NCI-H2107 treated with DMSO at 0.1 percent for 48 hours (cell line): ENCODE results near the gene IRF6.
A peak's percentile ranks its signal among the peaks of the same experiment; 100 is the strongest.
"Not testable (repeated sequence)": the region's sequence is repeated elsewhere in the genome, so short reads cannot be mapped to it uniquely, and the experiment has no call there.

Experiments
- DNase-seq: peaks from one replicate; lab custom pipeline; 2025; ENCODE audit not compliant: unreplicated experiment; lab: John Stamatoyannopoulos, UW

Gene IRF6

DNA sequence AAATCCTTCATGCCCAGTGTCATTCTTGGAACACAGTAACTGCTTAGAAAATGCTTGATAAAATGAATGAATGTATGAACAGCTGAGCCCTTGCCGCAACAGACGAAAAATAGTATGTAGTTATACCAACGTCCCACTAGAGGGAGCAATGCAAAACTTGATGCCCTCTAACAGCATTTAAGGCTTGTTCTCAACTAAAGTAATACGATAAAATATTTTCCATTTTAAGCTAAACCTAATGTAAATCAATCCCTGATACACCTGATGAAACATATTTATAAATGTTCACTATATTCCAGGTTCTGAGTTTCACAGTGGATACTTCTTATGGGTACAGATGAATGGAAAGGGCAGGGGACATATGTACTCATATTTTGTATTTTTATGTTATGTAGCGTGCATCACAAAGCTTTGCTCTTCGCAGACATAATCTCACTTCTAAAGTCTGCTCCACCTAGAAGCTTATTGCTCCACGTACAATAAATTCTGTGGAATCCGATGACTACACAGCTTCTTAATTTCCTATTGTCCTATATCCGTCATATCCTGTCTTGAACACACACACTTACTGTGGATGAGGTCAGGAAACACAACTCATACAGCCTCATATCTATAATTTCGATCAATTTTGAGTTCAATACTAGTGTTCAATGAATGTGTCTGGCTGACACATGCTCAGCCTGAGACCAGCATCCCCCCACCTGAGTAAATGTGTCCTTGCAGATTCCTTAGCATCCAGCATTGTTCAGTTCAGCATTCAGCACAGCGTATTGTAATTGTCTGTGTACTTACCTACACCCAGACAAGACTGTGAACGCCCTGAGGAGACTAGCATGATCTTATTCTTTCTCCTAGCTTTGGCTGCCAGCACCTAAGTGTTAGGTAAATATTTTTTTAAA is 17.4 kb upstream of the IRF6 start:
- peak; percentile 53 for DNase-seq

DNA sequence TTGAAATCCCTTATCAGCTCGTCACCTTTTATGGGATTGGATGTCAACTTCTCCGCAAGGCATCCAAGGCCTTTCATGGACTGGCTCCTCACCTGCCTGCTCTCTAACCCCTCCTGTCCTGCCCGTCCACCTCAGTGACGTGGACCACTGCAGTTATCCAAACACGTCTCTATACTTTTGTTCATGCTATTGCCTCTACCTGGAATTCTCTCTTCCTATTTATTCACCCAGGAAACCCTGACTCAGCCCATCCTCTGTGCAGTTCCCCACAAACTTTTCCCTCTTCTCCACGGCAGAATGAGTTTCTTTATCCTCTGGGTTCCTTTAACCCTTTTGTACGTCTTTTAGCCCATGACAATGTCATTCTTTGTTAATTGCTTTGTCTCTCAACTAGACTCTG is 16.8 kb upstream of the IRF6 start:
- DNase-seq, result no peak

DNA sequence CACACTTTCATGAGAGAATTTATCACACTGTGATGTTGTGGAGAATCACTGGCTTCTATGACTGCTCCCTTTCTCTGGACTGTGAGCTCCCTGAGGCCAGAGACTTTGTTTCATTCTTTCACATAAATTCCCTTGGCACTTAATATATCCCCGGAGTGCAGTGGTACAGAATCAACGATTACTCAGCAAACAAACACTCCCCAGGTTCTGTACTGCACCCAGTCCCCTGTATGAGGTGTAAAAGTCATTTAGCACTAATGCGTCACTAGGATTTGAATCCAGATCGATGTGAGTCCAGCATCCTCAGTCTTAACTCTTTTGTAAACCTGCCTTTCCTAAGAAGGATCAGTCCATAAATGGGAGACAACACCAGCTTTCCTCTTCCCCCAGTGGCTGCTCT is 15.0 kb upstream of the IRF6 start:
- DNase-seq, result no peak

DNA sequence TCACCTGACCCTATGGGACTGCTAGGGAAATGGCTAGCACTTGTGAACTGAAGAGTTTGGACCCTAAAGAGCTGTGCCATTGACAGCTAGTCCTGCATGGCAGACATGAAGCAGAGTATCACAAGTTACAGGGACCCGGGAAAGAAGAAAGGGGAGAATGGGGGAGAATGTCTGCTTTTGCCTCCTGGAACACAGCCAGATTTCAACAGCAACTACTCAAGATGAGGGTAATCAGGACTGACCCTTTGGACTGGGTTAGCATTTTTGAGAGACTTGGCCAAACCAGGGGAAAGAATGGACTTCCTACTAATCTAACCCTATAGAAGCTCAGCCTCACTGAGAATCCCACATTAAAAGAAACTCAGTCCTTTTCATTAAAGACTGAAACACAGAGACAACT is 13.1 kb upstream of the IRF6 start:
- DNase-seq, result no peak

DNA sequence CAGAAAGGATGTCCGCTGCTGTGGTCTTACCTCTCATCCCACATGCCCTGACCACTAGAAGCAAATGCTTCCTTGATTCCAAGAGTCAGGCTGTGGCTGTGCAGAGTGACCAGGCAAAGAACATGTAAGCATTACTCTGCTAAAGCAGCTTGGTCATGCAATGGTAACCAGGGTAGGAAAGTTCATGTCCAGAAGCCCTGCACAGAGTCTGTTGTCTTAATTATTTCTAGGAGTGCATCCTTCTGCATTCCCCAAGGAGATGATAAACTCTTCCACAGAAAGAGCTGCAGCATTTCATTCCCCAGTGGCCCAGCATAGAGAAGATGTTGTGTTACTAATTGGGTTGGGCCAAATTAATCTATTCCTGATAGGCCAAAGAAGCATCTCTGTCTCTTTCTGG is 11.7 kb upstream of the IRF6 start:
- no peak for DNase-seq

DNA sequence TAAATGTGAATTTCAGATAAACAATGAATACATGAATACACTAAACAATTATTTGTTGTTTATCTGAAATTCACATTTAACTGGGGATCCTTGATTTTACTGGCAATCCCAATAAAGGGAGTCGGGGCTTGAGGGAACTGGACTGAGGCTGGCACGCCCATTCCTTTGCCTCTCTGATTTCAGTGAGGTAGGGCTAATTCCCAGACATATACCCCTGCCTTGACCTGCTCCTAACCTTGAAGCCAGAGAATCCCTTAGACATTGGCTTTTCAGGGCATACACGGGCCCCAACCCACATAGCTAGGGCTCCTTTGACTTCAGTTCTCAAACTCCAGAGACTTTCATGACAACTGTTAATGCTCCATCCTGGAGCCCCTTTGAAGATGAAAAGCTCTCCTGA is 11.0 kb upstream of the IRF6 start:
- no peak for DNase-seq

DNA sequence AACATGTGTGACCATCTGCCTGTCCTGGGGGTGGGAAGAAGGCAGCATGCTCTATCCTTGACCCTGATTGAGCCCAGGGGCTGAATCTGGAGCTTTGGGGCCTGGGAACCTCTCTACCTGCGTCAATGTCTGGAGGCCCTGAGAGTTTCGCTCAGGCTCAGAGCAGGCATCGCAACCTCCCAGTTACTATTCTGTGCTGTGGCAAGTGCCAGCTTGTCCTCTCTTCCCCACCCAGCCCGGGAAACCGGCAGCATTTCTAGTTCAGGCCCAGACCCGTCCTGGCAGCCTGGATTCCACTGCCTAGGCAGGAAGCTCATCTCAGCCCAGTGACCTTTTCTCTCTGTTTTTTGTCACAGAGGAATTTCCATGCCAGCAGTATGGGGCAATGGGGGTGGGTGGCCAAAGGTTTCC is 10.0 kb upstream of the IRF6 start:
- DNase-seq, result no peak

DNA sequence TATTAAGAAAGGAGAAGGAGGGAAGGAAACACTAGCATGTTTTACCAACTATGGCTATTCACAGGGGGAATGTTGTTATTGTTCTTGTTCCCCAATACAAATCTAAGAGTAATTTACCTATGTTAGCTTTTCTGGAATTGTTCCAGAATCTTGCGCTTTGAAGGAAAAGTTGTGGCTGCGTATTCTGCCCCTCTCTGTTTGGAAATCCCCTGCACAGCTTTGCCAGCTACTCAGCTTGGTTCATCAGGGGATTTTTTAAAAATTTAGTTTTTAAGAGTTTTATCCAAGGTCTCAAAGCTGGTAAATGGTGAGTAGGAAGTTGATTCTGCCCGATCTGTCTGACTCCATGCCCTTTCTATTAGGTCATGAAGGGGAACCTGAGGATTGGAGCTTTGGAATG is 9.5 kb upstream of the IRF6 start:
- no peak for DNase-seq

DNA sequence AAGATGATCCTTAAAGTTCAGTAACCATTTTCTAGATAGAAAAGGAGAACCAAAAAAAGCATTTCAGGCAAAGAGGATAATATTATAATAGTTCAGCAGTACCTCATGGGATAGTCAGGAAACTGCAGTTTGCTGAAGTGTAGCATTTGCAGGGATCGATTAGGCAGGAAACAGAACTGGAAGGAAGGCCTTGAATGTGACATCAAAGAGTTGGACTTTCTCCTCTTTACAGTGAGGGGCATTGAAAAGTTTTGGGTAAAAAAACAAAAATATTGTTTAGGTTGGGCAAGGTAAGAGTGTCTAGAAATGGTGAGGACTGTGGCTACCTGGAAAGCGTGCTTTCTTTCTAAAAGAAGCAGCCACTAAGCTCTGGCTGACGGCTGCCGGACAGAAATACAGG is 8.0 kb upstream of the IRF6 start:
- DNase-seq, result no peak

DNA sequence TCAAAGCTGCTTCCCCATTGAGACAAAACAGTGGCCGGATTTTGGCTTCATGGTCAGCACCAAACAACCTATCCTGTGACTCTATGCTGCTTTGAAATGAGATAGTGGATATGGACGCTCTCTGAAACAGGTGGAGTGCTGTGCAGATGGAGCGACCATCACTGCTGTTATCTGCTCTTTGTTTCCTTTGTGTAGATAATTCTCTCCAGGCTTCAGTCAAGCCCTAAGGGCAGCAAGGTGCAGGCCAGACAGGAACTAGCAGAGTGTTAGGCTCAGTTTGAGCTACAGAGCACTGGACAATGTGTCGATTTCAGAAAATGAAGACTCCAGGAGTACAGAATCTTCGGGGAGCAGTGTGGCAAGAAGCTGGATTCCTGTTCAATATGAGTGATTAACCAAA is 4.8 kb upstream of the IRF6 start:
- no peak for DNase-seq

DNA sequence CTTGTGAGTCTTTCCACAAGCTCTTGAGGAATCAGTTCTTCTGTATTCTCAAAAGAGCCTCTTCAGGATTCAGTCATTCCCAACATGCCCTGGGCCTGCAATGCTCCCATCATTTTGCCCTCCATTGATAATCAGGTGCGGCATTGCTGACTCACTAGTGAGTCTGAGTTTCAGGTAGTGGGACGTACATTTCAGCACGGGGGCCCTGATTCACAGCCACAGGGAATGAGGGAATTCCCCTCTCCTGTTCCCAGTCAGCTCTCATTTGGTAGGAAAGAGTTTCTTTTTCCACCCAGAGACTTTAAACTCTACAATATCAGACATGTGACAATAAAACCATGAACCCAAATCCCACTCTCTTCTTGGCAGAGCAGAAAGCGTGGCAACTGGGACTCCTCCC is 3.7 kb upstream of the IRF6 start:
- DNase-seq, result no peak

DNA sequence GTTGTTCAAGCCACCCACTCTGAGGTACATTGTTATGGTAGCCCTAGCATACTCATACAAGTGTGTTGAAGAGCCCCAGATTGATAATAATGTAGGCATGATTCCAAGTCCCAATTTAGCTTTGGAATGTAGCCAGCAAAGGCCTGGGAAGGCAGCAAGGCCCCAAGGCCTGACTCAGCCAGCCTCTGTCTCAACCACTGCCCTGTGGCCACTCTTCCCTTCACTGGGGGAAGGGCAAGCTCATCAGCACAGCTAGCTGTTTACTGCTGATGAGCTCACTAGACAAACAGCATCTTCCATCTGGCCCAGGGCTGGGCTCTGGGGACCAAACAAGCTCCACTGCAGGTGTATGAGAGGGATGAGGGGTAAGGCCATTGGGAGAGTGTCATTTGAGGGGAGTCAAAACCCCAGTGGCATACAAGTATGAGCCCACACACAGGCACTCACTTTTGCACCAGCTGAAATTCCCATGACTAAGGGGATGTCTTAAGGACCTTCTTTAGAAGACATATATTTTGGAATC is 2.2 kb upstream of the IRF6 start:
- no peak for DNase-seq

DNA sequence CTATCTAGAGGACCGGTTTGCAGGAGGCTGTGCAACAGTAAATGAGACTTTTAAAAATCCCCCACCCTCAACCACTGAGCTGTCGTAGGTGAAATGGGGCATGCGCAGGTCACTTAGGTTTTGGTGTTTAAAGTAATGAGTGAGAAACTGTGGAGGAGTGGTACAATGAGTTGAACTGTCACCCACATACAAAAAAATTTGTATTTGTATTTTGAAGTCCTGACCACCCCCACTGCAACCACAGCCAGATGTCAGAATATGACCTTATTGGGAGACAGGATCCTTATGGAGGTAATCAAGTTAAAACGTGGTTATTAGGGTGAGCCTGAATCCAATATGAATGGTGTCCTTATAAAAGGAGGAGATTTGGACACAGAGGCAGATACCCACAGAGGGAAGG is 1.6 kb upstream of the IRF6 start:
- no peak for DNase-seq

DNA sequence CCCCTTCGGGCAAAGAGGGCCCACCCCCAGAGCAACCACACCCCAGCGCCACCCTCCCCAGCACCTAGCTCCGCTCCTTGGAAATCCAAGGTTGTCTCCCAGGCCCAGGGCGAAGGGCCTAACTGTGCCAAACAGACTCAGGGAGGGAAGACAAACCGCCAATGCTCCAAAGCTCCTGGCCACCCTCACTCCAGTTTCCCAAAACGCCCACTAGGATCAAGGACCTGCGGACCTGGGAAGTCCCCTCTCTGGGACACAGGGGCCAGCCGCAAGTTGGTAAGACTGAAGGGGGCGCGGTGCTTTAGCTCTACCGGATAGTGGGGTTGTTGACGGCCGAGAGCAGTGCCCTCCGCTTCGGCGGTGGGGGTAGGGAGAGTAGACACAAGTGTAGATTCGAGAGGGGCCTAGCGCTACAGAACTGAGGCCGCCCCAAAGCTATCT is 581 bp downstream of the IRF6 start:
- no peak for DNase-seq

DNA sequence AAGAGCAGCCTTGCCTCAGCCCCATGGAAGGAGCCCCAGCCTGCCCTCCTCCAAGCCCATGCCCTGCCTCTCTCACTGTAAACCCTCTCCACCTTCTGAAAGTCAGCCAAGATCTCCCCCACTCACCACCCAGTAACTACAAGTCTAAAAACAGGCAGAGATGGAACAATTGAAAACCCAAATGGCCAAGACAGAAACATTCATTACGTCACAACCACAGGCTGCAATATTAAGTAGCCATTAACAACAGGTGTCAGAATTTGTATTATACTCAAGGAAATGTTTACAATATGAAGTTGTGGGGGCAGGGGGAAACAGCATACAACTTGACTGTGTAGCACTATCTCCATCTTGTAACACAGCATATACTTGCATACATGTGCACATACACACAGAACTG is 2.4 kb downstream of the IRF6 start:
- DNase-seq, result no peak

DNA sequence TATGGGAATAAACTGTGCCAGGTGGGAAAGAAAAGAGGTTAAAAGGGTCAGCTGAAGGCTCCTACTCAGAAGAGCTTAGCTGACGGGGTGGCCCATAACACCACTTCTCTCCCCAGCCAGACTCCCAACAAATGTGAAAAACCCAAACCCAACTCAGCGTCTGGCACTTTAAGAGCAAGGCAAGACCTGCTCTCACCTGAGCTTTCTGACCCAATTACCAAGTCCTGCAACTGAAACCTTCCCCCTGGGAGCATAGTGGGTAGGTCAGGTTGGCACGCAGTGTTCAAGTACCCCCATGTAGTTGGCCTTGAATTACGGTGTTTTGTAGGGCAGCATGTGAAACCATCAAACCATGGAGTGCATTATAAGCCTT is 3.2 kb downstream of the IRF6 start:
- DNase-seq, result peak; percentile 82

DNA sequence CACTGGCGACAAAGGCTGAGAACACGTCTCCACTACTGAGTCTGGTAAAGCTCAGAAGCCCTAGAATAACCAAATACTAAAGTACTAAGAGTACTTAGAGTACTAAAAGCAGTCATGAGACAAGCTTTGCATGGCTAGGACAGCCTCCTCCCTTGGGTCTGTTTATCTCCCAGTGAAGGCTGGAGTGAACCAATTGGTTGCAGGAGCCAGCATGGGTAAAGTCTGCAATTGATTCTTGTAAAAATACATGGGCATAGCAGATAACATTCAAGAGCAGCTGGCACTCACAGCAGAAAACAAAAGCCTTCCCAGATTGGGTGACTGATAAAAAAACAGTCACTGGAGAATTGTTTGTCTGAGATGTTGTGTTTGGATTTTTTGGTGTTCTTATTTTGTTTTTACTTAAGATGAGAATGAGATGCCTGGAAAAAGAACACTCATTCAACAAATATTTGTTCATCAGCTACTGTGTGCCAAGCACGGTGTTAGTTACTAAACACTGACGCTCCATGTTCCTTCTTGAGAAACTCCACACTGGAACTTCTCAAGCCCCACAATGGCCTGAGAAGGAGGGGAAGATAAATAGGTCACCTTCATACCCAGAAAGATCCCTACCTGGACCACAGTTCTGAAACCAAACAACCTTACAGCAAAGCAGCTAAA is 3.7 kb downstream of the IRF6 start:
- DNase-seq, result peak; percentile 82

DNA sequence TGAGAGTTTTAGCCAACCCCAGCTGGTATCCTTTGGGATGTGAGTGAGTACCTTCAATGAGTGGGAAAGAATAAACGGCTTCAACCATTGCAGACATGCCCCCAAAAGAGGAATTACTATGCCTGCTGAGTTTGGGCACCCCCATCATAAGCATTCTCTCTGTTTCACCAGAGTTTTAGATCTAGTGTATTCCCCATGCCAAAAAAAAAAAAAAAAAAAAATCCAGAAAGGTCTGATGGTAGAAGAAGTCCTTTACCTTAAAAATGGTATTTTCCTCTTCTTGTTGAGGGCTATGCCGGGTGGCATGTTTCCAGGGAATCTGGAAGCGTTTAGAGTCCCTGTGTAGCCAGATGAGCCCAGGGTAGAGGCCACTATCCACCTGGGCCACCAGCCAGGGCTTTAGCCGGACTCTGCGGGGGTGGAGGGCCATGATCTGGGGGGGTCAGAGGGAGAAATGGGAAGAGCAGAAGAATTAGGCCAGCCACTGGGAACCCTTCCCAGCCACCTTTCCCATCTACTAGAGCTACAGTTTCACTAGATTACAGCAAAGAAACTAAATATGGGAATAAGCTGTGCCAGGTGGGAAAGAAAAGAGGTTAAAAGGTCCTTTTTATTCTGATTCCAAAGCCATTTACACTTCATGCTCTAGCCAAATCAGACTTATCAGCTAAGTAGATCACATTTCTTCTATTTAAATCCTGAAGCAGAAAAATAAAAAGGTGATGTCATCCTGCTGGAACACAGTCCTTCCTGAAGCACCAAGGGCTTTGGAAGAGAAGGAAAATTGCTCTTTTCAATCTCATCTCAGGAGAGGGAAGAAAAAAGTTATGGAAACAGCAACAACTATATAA is 4.7 kb downstream of the IRF6 start:
- peak; percentile 38 for DNase-seq

DNA sequence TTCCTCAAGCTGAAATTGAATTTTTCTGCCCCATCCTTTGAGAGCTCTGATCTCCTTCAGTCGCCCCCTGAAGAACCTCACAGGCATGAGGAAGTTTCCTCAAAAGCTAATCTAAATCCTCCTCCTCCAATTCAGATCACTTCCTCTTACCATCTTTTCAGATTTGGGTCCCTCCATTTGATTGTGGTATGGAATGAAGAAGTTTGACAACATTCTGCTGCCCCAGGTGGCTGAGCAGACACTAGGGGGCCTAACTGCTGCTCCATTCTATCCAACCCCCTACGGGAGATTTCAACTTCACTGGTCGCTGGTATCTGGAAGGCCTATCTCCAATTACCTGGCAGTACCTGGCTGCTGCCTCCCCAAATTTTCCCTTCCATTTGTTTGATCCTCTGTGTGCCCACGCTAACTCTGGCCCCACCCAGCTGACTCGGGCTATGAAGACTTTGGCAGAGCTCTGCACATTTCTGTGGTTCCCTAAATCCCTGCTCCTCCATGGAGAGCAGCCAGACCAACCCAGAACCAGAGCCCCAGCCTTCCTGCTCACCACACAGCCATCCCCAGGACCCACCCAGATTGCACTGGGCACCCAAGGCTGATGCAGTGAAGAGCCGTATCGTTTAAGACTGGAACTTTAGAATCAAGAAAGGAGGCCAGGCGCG is 7.8 kb downstream of the IRF6 start:
- no peak for DNase-seq

DNA sequence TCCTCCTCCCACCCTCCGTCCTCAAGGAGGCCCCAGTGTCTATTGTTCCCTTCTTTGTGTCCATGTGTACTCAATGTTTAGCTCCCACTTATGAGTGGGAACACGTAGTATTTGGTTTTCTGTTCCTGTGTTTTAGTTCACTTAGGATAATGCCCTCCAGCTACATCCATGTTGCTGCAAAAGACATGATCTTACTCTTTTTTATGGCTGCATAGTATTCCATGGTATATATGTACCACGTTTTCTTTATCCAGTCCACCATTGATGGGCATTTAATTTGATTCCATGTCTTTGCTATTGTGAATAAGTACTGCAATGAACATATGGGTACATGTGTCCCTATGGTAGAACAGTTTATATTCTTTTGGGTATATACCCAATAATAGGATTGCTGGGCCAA is 12.2 kb downstream of the IRF6 start:
- DNase-seq, result not testable (repeated sequence)

DNA sequence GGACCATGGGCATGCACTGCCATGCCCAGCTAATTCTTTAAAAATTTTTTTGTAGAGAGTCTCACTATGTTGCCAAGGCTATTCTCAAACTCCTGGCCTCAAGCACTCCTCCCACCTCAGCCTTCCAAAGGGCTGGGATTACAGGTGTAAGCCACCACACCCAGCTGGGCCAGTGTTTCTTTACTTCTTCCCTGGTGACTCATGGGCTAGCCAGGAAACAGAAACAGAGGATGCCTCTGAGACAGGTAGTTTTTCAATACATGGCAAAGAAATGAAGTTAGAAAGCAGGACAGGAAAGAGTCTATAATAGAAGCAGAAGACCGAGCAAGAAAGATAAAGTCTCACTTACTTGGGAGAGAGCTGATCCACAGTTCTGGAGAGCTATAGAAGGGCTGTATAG is 14.0 kb downstream of the IRF6 start:
- DNase-seq, result no peak
